ENCODE measurements around the gene C16orf46. TPM values are rescaled to one million over a fixed set of nuclear protein-coding genes. Genes with fewer than 3 reads are reported as not detected.

Gene C16orf46, protein sequence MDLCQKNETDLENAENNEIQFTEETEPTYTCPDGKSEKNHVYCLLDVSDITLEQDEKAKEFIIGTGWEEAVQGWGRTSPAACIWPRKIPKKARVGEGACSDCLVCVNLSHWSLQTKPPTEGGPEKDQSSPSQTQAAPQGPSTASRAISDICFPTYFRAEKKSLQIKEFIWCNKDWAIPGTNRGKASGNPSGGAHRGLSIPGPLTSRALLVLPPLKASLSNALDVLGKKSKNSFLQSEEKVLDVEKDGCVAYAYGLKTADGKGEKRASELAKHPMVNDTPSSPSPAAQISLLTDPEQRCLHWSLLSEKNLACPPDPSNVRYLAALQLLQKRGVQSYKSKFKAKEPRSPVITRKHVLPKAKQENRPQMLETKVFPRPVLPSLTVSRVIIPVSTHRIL
- total RNA-seq = 1 to 10 TPM in 2 of 4 donors, under 1 TPM in 1, not detected in 1; 0.70 to 3.2 (median 1.6) TPM

DNA sequence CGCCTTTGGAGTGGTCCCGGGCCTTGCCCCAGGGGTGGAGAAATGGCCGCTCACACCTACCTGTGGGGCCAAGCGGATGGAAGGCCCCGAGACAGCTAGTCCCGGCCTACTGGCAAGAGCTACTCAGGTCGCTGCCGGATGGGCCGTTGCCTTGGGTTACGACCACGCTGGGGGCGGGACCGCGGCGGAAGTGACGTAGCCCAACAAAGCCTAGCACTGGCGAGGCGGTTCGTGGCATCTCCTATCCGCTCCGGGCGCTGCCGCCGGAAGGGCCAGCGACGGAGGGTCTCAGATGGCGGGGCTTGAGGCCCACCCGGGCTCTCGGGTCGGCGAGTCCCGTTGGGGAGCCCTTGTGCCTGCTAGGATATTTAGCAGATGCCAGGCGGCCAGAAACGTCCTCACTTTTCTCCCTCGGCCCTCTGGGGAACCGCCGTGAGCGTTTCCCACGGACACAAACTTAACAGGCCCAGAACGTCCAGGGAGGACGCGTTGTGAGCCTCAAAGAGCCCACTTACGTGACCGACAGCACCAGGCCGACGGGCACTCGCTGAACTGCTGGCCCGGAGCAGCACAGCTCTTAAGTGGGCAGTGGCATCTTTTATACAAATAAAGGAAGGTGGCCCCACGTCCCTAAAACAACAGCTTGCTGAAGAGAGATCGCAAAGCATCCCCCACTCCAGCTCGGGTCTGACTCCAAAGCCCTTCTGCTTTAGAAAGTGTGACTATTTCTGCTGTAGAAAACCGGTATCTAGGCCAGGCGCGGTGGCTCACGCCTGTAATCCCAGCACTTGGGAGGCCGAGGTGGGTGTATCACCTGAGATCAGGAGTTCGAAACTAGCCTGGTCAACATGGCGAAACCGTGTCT lies at the start of gene C16orf46:
Gene C16orf46, minus strand, starts transcription at position 163 of the 865 bp plus-strand sequence. CDS start 13,283 bp downstream, outside the sequence.
- Histone ChIP-seq H3K4me1 (peaks cover 0 to 3% (median 0%) of the 10 kb centered on the region in 4 donors), H3K9me3 (no peaks in the 10 kb centered on the region), H3K27ac (peak within 1 kb of the TSS; percentile 93 to 96 (median 94)), H3K27me3 (no peaks in the 10 kb centered on the region), H3K4me3 (peak within 1 kb of the TSS; percentile 71 to 93 (median 80)), H3K36me3 (no peaks in the 10 kb centered on the region)
- TF ChIP-seq POLR2A (IDR thresholded peaks at IDR 0.05) = peak; percentile 69 to 75
- TF ChIP-seq, protein P1, sequence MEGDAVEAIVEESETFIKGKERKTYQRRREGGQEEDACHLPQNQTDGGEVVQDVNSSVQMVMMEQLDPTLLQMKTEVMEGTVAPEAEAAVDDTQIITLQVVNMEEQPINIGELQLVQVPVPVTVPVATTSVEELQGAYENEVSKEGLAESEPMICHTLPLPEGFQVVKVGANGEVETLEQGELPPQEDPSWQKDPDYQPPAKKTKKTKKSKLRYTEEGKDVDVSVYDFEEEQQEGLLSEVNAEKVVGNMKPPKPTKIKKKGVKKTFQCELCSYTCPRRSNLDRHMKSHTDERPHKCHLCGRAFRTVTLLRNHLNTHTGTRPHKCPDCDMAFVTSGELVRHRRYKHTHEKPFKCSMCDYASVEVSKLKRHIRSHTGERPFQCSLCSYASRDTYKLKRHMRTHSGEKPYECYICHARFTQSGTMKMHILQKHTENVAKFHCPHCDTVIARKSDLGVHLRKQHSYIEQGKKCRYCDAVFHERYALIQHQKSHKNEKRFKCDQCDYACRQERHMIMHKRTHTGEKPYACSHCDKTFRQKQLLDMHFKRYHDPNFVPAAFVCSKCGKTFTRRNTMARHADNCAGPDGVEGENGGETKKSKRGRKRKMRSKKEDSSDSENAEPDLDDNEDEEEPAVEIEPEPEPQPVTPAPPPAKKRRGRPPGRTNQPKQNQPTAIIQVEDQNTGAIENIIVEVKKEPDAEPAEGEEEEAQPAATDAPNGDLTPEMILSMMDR (IDR thresholded peaks at IDR 0.05) = no peak
- DNase-seq = peak; percentile 97 to 99 (median 99)

DNA sequence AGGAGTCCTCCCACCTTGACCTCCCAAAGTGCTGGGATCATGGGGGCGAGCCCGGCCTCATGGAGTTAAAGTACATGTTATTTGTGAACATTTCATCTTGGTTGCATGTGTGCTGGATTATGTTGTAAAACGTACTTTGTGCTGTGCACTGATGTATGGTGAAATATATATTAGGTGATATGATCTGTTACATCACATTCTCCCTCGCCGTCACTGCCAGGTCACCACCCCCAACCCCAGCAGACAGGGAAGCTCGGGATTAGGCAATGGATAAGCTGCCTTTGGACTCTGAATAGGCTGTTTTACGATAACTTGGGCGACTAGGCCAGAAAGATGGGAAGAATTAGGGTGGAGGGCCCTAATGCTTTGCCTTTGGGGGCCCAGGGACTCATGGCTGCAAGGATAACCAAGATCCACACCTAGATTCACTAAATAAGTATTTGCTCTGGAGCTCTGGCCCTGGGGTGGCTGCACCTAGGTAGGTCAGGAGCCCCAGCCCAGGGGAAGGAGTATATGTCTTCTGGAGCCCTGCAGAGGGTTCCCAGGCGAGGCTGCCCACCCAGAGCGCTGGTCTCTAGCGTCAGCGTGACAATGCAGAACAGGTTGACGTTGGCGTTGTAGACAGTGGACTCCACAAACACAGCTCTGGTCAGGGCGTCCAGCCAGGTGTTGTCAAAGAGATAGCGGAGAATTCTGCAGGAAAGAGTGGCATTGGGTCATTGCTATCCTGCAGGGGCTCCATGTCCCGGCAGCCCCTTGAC lies 46.2 kb upstream of the C16orf46 start:
- Histone ChIP-seq H3K9me3 (no peaks in the 10 kb centered on the region), H3K36me3 (no peaks in the 10 kb centered on the region), H3K4me1 (no peaks in the 10 kb centered on the region), H3K4me3 (no peak overlapping the region), H3K27me3 (no peaks in the 10 kb centered on the region), H3K27ac (no peak overlapping the region)
- TF ChIP-seq, protein P1 (IDR thresholded peaks at IDR 0.05) = no peak
- TF ChIP-seq POLR2A (IDR thresholded peaks at IDR 0.05) = no peak
- no peak for DNase-seq

DNA sequence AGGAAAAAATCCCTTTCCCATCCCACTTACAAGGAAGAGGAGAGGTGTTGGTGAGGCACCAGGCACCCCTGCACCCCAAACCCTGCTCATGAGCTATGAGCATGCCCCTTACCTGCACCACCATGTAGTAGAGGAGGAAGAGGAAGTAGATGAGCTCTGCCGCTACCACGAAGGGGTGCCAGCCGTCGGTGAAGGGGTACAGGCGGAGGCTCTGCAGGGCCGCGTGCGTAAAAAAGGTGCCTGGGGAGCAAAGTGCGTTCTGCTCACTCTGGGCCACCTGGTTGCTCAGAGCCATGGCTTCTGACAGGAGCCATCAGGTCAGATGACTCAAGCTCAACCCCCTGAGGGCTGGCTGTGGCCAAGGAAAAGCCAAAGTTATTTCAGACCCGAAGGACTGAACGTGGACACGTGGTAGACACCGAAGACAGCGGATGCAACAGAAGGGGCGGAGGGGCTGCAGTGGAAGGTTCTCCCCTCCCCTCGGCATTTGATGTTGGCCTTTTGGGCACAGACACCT lies 44.5 kb upstream of the C16orf46 start:
- no peaks in the 10 kb centered on the region for H3K9me3 ChIP-seq
- TF ChIP-seq, protein P1 (IDR thresholded peaks at IDR 0.05) = no peak
- no peak for TF ChIP-seq POLR2A (IDR thresholded peaks at IDR 0.05)

DNA sequence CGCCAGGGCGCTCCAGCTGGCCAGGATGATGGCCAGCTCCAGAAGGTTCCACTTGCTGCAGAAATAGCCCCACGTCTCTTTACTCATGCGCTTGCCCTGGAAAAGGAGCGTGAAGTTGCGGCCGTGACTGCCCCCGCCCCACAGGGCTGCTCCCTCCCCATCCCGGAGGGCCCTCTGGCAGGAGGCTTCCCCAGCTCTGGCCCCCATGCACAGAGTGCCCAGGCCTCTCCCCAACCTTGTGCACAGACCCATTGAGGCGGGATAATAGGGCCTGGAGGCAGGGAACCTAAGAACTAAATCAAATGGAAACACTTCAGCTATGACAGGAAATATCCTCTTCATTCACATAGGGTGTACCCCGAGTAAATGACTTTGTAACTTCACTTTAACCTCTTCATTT lies 40.4 kb upstream of the C16orf46 start:
- Histone ChIP-seq H3K4me1 (no peaks in the 10 kb centered on the region), H3K9me3 (no peaks in the 10 kb centered on the region), H3K4me3 (no peak overlapping the region), H3K27ac (no peak overlapping the region), H3K36me3 (no peaks in the 10 kb centered on the region), H3K27me3 (no peaks in the 10 kb centered on the region)
- DNase-seq = no peak
- TF ChIP-seq, protein P1 (IDR thresholded peaks at IDR 0.05) = no peak
- no peak for TF ChIP-seq POLR2A (IDR thresholded peaks at IDR 0.05)

More for the DNA sequence above, 44.5 kb upstream of the C16orf46 start:
- no peaks in the 10 kb centered on the region for H3K36me3 ChIP-seq
- no peak overlapping the region for H3K27ac ChIP-seq
- H3K27me3 ChIP-seq = no peaks in the 10 kb centered on the region
- H3K4me1 ChIP-seq = no peaks in the 10 kb centered on the region
- DNase-seq = no peak
- H3K4me3 ChIP-seq = no peak overlapping the region

DNA sequence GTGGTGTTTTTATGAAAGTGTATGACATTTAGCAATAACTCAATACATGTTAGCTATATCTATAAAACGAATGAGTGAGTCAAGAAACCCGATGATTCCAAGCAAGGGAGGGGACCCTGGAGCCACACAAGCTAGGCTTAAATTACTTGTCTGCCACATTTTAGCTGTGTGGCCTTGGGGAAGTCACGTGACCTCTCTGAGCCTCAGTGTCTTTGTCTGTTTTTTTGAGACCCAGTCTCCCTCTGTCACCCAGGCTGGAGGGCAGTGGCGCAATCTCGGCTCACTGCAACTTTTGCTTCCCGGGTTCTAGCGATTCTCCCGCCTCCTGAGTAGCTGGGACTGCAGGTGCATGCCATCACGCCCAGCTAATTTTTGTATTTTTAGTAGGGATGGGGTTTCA lies 39.2 kb upstream of the C16orf46 start:
- Histone ChIP-seq H3K27me3 (no peaks in the 10 kb centered on the region), H3K27ac (no peak overlapping the region), H3K4me1 (no peaks in the 10 kb centered on the region), H3K4me3 (no peak overlapping the region), H3K36me3 (no peaks in the 10 kb centered on the region), H3K9me3 (no peaks in the 10 kb centered on the region)
- TF ChIP-seq POLR2A (IDR thresholded peaks at IDR 0.05) = no peak
- TF ChIP-seq, protein P1 (IDR thresholded peaks at IDR 0.05) = no peak
- DNase-seq = no peak

All from Peyer's patch (tissue), 4 donors.